Upper lobe of right lung (tissue), 1 donor: ENCODE measurements around the gene PRCD. TPM values are rescaled to one million over a fixed set of nuclear protein-coding genes. Genes with fewer than 3 reads are reported as not detected.

Experiments used
- ATAC-seq: fragments of 200-7000 bp; cut with Tn5 transposase; one replicate; pipeline ENCODE4 v1.9.1; 2020; ENCODE audit warnings: mild to moderate bottlenecking, moderate library complexity
- DNase-seq: peaks from one replicate; pipeline ENCODE4 v3.0.0-alpha.2; 2020
- H3K27ac ChIP-seq: fragments of 200-600 bp; one replicate; pipeline ENCODE4 v1.8.0; 2022
- H3K27me3 ChIP-seq: fragments of 200-600 bp; one replicate; pipeline ENCODE4 v1.8.0; 2022; ENCODE audit warnings: mild to moderate bottlenecking
- H3K36me3 ChIP-seq: fragments of 200-600 bp; one replicate; pipeline ENCODE4 v1.8.0; 2022
- H3K4me1 ChIP-seq: fragments of 200-600 bp; one replicate; pipeline ENCODE4 v1.8.0; 2022
- H3K4me3 ChIP-seq: fragments of 200-600 bp; one replicate; pipeline ENCODE4 v1.8.0; 2022; ENCODE audit warnings: mild to moderate bottlenecking
- H3K9me3 ChIP-seq: fragments of 200-600 bp; one replicate; pipeline ENCODE4 v1.8.0; 2022
- CTCF ChIP-seq: fragments of 200-600 bp; IDR thresholded peaks from one replicate; pipeline ENCODE4 v1.8.0; 2022; ENCODE audit warnings: antibody characterized with exemption
- intact Hi-C: fragments of 100-400 bp; cut with DNase I; formaldehyde crosslinking; loops from one replicate; pipeline ENCODE4 v1.11.0; 2022
- long read RNA-seq: library from polyadenylated mRNA; unstranded; transcript quantifications from one replicate; pipeline ENCODE4 v2.0.0, GENCODE V29; 2021
- total RNA-seq: library from RNA; stranded (reverse); fragmentation: NEBNext Ultra II Directional; extraction: Animal tissue kit (Norgen Biotek cat#: 25700); gene quantifications from one replicate; pipeline ENCODE4 v1.2.1, GENCODE V29; 2021
- donor health status: DM: no; HTN: yes; CAD: no; lungs with severe emphysema.

The PRCD gene
- 7.7 TPM for total RNA-seq
- long read RNA-seq, partial matches to known transcripts = 0 of 13 reads
- long read RNA-seq, other reads (novel, unspliced or antisense) = 12 of 13 reads

GRCh38 chr17:76539631-76540271 lies at the start of gene PRCD:
Gene PRCD, plus strand, starts transcription at chr17:76540044. Its CDS starts 98 bp downstream, at chr17:76540142.
- peaks cover 46% of the 10 kb centered on the region for H3K4me1 ChIP-seq

GRCh38 chr17:76490112-76490710 lies 49.6 kb upstream of the PRCD start:
- no peaks in the 10 kb centered on the region for H3K36me3 ChIP-seq
- DNase-seq = no peak
- H3K4me1 ChIP-seq = peaks cover 39% of the 10 kb centered on the region
- ATAC-seq = no peak
- H3K27ac ChIP-seq = no peak overlapping the region
- H3K4me3 ChIP-seq = no peak overlapping the region
- H3K27me3 ChIP-seq = no peaks in the 10 kb centered on the region
- intact Hi-C loops = no loop called here
- TF ChIP-seq CTCF = no peak
- H3K9me3 ChIP-seq = no peaks in the 10 kb centered on the region

More at GRCh38 chr17:76539631-76540271, at the start of gene PRCD:
- peak within 1 kb of the TSS; percentile 36 for H3K27ac ChIP-seq
- H3K27me3 ChIP-seq = peaks cover 4% of the 10 kb centered on the region
- intact Hi-C loops = no loop called here
- no peaks in the 10 kb centered on the region for H3K36me3 ChIP-seq
- no peaks in the 10 kb centered on the region for H3K9me3 ChIP-seq
- DNase-seq (no peak), ATAC-seq (no peak)
- H3K4me3 ChIP-seq = peak within 1 kb of the TSS; percentile 43
- no peak for TF ChIP-seq CTCF

GRCh38 chr17:76491271-76492122 lies 48.3 kb upstream of the PRCD start:
- Histone ChIP-seq H3K27me3 (no peaks in the 10 kb centered on the region), H3K4me3 (no peak overlapping the region), H3K27ac (peak overlapping the region; percentile 83), H3K36me3 (no peaks in the 10 kb centered on the region), H3K4me1 (peaks cover 39% of the 10 kb centered on the region), H3K9me3 (no peaks in the 10 kb centered on the region)
- ATAC-seq (peak; percentile 18), DNase-seq (no peak)
- no peak for TF ChIP-seq CTCF
- intact Hi-C loops = no loop called here

- ATAC-seq (peak; percentile 42), DNase-seq (no peak)
- H3K4me3 ChIP-seq = peak overlapping the region; percentile 25
These were observed 47.5 kb upstream of the PRCD start for GRCh38 chr17:76492123-76492988.

More at GRCh38 chr17:76492123-76492988, 47.5 kb upstream of the PRCD start:
- no peak for TF ChIP-seq CTCF
- H3K27me3 ChIP-seq = no peaks in the 10 kb centered on the region
- intact Hi-C loops = no loop called here
- H3K27ac ChIP-seq = peak overlapping the region; percentile 83
- no peaks in the 10 kb centered on the region for H3K36me3 ChIP-seq
- peaks cover 46% of the 10 kb centered on the region for H3K4me1 ChIP-seq
- no peaks in the 10 kb centered on the region for H3K9me3 ChIP-seq
